GM12865 (cell line): ENCODE measurements around the gene ZBTB46.
"Not testable (repeated sequence)": the region's sequence is repeated elsewhere in the genome, so short reads cannot be mapped to it uniquely, and the experiment has no call there.

Source experiments
- DNase-seq: peaks from one replicate; pipeline ENCODE4 v3.0.0; 2010; ENCODE audit warnings: low read depth
- H3K4me3 ChIP-seq: 2 replicates; pipeline ENCODE4 v1.5.1; 2011; ENCODE audit warnings: mild to moderate bottlenecking, low read depth, low read length, control low read depth
- TF ChIP-seq, protein P1 (sequence below): IDR thresholded peaks from 2 replicates; pipeline ENCODE4 v1.5.1; 2011; ENCODE audit warnings: low read length, control low read depth, low read depth, inconsistent platforms; ENCODE audit not compliant: insufficient read depth; ENCODE audit errors: missing control alignments

The ZBTB46 gene

DNA sequence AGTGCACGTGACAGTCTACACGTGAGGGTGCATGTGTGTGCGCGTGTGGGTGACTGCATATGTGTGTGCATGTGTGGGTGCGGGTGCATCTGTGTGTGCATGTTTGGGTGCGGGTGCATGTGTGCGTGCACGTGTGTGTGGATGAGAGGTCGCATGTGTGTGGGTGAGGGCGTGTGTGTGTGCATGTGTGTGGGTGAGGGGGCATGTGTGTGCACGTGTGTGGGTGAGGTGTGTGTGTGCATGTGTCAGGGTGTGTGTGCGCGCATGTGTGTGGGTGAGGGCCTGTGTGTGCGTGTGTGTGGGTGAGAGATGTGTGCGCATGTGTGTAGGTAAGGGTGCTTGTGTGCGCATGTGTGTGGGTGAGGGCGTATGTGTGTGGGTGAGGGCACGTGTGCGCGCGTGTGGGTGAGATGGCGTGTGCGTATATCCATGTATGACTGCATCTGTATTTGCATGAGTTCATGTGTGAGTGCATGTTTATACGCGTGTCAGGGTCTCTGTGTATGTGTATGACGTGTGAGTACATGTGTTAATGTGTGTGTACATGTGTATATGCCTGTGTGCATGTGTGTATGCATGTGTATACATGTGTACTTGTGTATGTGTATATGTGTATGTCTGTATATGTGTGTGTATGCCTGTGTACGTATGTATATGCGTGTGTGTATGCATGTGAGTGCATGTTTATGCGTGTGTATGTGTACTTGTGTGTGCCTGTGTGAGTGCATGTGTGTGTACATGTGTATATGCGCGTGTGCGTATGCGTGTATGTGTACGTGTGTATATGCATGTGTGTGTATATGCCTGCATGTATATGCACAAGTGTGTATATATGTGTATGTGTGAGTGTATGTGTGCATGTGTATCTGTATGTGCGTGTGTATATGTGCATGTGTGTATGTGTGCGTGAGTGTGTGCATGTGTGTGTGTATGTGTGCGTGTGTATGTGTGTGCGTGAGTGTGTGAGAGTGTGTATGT lies 98.7 kb downstream of the ZBTB46 start:
- DNase-seq = no peak
- H3K4me3 ChIP-seq = no peak overlapping the region
- TF ChIP-seq, protein P1, sequence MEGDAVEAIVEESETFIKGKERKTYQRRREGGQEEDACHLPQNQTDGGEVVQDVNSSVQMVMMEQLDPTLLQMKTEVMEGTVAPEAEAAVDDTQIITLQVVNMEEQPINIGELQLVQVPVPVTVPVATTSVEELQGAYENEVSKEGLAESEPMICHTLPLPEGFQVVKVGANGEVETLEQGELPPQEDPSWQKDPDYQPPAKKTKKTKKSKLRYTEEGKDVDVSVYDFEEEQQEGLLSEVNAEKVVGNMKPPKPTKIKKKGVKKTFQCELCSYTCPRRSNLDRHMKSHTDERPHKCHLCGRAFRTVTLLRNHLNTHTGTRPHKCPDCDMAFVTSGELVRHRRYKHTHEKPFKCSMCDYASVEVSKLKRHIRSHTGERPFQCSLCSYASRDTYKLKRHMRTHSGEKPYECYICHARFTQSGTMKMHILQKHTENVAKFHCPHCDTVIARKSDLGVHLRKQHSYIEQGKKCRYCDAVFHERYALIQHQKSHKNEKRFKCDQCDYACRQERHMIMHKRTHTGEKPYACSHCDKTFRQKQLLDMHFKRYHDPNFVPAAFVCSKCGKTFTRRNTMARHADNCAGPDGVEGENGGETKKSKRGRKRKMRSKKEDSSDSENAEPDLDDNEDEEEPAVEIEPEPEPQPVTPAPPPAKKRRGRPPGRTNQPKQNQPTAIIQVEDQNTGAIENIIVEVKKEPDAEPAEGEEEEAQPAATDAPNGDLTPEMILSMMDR = no peak

DNA sequence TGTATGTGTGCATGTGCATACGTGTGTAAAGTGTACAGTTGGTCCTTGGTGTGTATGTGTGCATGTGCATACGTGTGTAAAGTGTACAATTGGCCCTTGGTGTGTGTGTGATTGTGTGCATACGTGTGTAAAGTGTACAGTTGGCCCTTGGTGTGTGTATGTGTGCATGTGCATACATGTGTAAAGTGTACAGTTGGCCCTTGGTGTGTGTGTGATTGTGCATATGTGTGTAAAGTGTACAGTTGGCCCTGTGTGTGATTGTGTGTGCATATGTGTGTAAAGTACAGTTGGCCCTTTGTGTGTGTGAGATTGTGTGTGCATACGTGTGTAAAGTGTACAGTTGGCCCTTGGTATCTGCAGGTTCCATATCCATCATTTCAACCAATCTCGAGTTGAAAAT lies 99.7 kb downstream of the ZBTB46 start:
- no peak for DNase-seq
- TF ChIP-seq, protein P1 = no peak
- H3K4me3 ChIP-seq = no peak overlapping the region

DNA sequence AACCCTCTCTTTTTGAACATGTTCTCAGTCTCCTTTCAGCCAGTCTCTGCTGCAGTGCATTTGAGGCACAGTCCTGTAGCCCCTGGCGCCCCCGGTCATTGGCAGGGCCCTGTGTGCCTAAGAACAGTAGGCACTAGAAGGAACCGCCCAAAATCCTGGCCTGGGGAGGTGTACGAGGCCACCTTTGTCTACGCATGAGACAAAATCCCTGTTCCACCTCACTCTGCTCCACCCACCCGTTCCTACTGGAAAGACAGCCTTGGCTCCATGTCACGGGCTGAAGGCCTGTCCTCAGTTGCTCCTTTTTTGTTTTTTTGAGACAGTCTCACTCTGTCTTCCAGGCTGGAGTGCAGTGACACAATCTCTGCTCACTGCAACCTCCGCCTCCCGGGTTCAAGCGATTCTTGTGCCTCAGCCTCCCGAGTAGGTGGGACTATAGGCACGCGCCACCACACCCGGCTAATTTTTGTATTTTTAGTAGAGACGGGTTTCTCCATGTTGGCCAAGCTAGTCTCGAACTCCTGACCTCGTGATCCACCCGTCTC lies 100.8 kb downstream of the ZBTB46 start:
- not testable (repeated sequence) for DNase-seq, H3K4me3 ChIP-seq

DNA sequence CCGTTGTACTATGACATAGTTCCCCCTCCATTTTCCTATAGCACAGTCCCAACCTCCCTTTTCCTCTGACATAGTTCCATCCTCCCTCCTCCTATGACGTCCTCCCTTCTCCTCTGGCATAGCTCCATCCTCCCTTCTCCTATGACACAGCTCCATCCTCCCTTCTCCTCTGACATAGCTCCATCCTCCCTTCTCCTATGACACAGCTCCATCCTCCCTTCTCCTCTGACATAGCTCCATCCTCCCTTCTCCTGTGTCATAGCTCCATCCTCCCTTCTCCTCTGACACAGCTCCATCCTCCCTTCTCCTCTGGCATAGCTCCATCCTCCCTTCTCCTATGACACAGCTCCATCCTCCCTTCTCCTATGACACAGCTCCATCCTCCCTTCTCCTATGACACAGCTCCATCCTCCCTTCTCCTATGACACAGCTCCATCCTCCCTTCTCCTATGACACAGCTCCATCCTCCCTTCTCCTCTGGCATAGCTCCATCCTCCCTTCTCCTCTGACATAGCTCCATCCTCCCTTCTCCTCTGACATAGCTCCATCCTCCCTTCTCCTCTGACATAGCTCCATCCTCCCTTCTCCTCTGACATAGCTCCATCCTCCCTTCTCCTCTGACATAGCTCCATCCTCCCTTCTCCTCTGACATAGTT lies 108.0 kb downstream of the ZBTB46 start:
- not testable (repeated sequence) for DNase-seq, H3K4me3 ChIP-seq

DNA sequence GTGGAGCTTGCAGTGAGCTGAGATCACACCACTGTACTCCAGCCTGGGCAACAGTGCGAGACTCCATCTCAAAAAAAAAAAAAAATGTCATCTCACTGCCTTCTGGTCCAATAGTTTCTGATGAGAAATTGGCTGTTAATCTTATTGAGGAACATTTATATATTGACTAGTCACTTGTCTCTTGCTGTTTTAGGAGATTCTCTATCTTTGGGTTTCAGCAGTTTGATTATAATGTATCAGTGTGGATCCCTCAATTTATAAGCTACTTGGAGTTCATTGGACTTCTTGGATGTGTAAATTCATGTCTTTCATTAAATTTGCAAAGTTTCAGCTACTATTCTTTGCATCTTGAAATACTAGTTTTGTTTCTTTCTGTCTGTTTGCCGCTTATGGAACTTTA lies 112.1 kb downstream of the ZBTB46 start:
- no peak overlapping the region for H3K4me3 ChIP-seq
- TF ChIP-seq, protein P1 = no peak
- no peak for DNase-seq

DNA sequence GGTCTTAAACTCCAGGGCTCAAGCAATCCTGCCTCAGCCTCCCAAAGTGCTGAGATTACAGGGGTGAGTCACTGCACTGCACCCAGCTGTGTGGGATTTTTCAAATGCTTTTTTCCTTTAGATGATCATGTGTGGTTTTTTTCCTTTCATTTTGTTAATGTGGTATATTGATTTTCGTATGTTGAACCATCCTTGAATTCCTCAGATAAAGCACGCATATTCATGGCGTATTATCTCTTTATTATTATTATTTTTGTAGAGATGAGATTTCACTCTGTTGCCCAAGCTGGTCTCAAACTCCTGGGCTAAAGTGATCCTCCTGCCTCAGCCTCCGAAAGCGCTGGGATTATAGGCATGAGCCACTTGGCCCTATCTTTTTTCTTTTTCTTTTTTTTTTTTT lies 116.2 kb downstream of the ZBTB46 start:
- H3K4me3 ChIP-seq = no peak overlapping the region
- no peak for DNase-seq
- TF ChIP-seq, protein P1 = no peak

DNA sequence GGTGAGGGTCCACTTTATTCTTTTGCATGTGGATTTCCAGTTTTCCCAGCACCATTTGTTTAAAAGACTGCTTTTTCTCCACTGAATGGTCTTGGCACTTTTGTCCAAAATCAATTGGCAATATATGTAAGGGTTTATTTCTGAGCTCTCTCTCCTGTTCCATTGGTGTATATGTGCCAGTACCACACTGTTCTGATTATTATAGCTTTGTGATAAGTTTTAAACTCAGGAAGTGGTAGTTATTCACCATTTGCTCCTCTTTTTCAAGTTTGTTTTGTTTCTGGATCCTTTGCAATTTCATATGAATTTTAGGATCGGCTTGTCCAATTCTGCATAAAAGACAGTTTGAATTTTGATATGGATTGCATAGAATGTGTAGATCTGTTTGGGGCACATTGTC lies 118.9 kb downstream of the ZBTB46 start:
- H3K4me3 ChIP-seq = no peak overlapping the region
- DNase-seq = no peak
- TF ChIP-seq, protein P1 = no peak
